Measurements from ENCODE around the gene TRPC4. TPM values are rescaled to one million over a fixed set of nuclear protein-coding genes. Genes with fewer than 3 reads are reported as not detected.

Gene TRPC4
- total RNA-seq: 0.19 TPM
- long read RNA-seq, full-length matches to known transcripts: 1 of 2 reads
- long read RNA-seq, partial matches to known transcripts: 0 of 2 reads
- long read RNA-seq, other reads (novel, unspliced or antisense): 1 of 2 reads

DNA sequence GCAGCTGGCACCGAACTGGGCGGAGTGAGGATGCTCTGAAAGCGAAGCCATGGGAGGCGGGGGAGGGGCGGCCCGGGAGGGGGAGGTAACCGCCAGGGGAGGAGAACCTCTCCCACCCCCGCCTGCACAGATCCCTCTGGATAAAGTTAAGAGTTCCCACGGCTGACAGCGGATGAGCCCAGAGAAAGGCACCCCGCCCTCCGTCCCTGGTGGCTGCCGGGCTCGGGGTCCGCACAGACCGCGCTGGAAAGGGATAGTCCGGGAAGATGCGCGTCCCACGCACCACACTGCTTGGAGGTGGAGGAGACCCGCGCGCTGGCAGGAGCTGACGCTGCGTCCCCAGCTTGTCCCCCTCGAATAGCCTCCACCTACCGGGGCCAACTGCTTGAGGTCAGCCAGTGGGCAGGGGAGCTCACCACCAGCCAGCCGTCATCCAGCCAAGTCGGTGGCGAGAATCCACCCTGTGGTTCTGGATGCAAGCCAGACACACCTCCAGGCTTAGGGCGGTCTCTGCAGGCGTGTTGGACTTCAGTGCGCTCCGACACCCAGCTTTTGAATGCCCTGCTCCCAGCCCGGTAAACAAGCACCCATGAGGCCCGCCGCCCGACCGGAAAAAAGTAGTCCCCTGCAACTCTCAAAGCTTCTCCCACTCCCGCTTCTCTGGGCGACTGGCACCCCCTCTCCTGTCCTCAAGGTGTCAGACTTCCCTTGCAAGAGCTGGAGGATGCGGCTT is at the start of gene TRPC4:
TSS of gene TRPC4 (minus strand) at position 17 of the 733 bp plus-strand sequence. CDS start 86,439 bp downstream, outside the sequence.
- Histone ChIP-seq H3K36me3 (no peaks in the 10 kb centered on the region), H3K4me3 (peak within 1 kb of the TSS; percentile 73), H3K4me1 (peaks cover 36% of the 10 kb centered on the region), H3K27me3 (ENCODE audit: low read depth) (peaks cover 31% of the 10 kb centered on the region), H3K9me3 (replicated peaks) (no peaks in the 10 kb centered on the region), H3K27ac (replicated peaks) (no peak within 1 kb of the TSS)
- TF ChIP-seq, protein P1, sequence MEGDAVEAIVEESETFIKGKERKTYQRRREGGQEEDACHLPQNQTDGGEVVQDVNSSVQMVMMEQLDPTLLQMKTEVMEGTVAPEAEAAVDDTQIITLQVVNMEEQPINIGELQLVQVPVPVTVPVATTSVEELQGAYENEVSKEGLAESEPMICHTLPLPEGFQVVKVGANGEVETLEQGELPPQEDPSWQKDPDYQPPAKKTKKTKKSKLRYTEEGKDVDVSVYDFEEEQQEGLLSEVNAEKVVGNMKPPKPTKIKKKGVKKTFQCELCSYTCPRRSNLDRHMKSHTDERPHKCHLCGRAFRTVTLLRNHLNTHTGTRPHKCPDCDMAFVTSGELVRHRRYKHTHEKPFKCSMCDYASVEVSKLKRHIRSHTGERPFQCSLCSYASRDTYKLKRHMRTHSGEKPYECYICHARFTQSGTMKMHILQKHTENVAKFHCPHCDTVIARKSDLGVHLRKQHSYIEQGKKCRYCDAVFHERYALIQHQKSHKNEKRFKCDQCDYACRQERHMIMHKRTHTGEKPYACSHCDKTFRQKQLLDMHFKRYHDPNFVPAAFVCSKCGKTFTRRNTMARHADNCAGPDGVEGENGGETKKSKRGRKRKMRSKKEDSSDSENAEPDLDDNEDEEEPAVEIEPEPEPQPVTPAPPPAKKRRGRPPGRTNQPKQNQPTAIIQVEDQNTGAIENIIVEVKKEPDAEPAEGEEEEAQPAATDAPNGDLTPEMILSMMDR (IDR thresholded peaks at IDR 0.05; ENCODE audit: borderline replicate concordance): peak; percentile 62
- intact Hi-C loops (cut with micrococcal nuclease): no loop called here
- peak; percentile 40 for DNase-seq

DNA sequence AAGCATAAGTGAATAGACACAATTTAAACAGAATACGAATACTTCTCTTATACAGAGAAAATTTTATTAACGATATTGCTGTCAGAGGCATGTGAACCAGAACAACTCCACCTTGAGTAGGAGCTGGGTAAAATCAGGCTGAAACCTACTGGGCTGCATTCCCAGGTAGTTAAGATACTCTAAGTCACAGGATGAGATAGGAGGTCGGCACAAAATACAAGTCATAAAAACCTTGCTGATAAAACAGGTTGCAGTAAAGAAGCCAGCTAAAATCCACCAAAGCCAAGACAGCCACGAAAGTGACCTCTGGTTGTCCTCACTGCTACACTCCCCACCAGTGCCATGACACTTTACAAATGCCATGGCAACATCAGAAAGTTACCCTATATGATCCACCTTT is 49.2 kb upstream of the TRPC4 start:
- Histone ChIP-seq H3K27ac (replicated peaks) (peak overlapping the region; percentile 60), H3K27me3 (ENCODE audit: low read depth) (no peaks in the 10 kb centered on the region), H3K4me1 (peaks cover 28% of the 10 kb centered on the region), H3K9me3 (replicated peaks) (peaks cover 35% of the 10 kb centered on the region), H3K36me3 (no peaks in the 10 kb centered on the region), H3K4me3 (peak overlapping the region; percentile 33)
- no peak for DNase-seq
- intact Hi-C loops (cut with micrococcal nuclease): no loop called here
- TF ChIP-seq, protein P1 (IDR thresholded peaks at IDR 0.05; ENCODE audit: borderline replicate concordance): no peak

DNA sequence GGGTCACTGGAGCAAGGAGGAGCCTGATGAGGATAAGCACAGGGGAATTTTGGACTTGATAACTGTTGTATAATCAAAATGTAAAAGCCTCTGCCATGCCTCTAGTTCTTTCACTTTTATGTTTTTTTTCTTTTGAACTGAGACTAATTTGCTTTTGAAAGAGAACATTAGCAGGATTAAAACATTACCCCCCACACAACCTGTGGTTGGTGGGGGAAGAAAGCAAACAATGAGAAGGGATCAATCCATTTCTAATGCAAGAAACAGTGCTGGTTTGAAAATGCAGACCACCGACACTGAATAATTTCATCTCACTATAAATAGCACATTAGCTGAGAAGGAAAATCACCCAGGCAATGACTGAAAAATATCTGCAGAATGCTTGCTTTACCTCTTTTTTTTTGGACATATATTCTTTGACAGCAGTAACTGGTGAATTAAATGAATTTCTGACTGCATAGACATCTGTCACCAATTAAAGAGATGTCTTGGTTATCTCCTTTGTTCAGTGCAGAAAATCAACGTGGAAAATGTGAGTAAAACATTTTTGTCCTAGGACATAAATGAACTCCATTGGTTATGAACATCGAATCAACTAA is 48.6 kb upstream of the TRPC4 start:
- Histone ChIP-seq H3K4me1 (peaks cover 23% of the 10 kb centered on the region), H3K27ac (replicated peaks) (peak overlapping the region; percentile 60), H3K36me3 (no peaks in the 10 kb centered on the region), H3K27me3 (ENCODE audit: low read depth) (no peaks in the 10 kb centered on the region), H3K4me3 (peak overlapping the region; percentile 33), H3K9me3 (replicated peaks) (peaks cover 40% of the 10 kb centered on the region)
- TF ChIP-seq, protein P1 (IDR thresholded peaks at IDR 0.05; ENCODE audit: borderline replicate concordance): no peak
- intact Hi-C loops (cut with micrococcal nuclease): no loop called here
- no peak for DNase-seq

DNA sequence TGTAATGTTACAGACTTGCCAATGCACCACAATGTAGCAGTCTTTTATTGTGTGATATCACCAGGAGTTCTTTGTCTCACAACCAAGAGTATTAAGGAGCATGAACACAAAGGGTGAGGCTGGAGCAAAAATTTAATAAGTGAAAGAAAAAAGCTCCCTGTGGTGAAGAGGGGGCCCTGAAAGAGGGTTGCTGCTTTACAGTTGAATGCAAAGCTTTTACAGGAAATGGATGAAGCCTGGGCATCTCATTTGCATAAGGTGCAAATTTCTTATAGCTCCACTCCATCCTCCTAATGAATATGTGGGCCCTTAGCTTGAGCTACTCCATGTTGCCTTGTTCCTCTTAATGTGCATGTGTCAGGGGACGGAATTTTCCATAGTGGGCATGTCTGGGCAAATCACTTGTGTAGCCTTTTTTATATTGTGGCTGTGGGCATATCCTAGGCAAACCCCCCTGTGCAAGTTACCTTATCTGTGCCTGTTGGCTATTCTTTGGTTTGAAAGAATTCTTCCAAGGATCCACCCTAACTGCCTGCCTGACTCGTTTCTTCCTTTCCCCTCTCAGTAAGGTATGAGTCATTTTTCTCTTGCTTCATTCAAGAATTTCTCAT is 45.3 kb upstream of the TRPC4 start:
- intact Hi-C loops (cut with micrococcal nuclease): no loop called here
- H3K27ac ChIP-seq (replicated peaks): no peak overlapping the region
- peaks cover 19% of the 10 kb centered on the region for H3K4me1 ChIP-seq
- TF ChIP-seq, protein P1 (IDR thresholded peaks at IDR 0.05; ENCODE audit: borderline replicate concordance): no peak
- H3K9me3 ChIP-seq (replicated peaks): peaks cover 50% of the 10 kb centered on the region
- H3K4me3 ChIP-seq: no peak overlapping the region
- H3K27me3 ChIP-seq (ENCODE audit: low read depth): no peaks in the 10 kb centered on the region
- no peak for DNase-seq
- no peaks in the 10 kb centered on the region for H3K36me3 ChIP-seq

DNA sequence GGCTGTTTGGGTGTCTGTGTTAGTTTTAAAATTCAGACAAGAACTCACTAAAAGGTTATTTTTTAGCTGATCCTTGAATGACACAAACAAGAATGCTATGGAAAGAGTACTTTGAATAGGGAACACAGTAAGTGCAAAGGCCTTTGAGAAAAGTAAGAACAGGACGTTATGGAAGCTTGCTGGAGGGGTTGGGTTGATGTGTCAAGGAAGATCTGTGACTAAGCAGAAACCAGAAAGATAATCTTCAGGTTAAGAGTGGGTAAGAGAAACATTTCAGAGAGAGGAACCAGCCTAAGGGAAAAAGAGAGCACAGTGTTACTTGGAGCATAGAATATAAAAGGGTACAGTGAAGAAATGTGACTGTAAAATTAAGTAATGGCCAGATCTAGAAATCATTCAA is 41.2 kb upstream of the TRPC4 start:
- H3K27ac ChIP-seq (replicated peaks): no peak overlapping the region
- H3K9me3 ChIP-seq (replicated peaks): peaks cover 36% of the 10 kb centered on the region
- intact Hi-C loops (cut with micrococcal nuclease): no loop called here
- DNase-seq: no peak
- no peaks in the 10 kb centered on the region for H3K36me3 ChIP-seq
- TF ChIP-seq, protein P1 (IDR thresholded peaks at IDR 0.05; ENCODE audit: borderline replicate concordance): no peak
- no peaks in the 10 kb centered on the region for H3K27me3 ChIP-seq (ENCODE audit: low read depth)
- no peaks in the 10 kb centered on the region for H3K4me1 ChIP-seq
- no peak overlapping the region for H3K4me3 ChIP-seq
